AG04450 (cell line): ENCODE results near the gene HABP2. TPM values are rescaled to one million over a fixed set of nuclear protein-coding genes. Genes with fewer than 3 reads are reported as not detected.

ENCODE experiments used
- CTCF ChIA-PET: fragments of 300-600, 350-600 bp; formaldehyde crosslinking; extraction: SDS; loops from one replicate; lab custom pipeline; 2022; ENCODE audit warnings: antibody characterized with exemption, inconsistent platforms; lab: Charles Lee
- POLR2A ChIA-PET: fragments of 350-600 bp; formaldehyde crosslinking; extraction: SDS; loops from one replicate; lab custom pipeline; 2021; ENCODE audit warnings: antibody characterized with exemption, inconsistent platforms; lab: Yijun Ruan, JAX
- DNase-seq: peaks from one replicate; pipeline ENCODE4 v3.0.0-alpha.2; 2011; ENCODE audit warnings: low read depth, low spot score
- H3K27ac ChIP-seq: one replicate; pipeline ENCODE4 v1.5.1; 2012; ENCODE audit warnings: low read depth, low read length, control low read depth
- H3K27me3 ChIP-seq: one replicate; pipeline ENCODE4 v1.6.0; 2012; ENCODE audit warnings: low read length; ENCODE audit not compliant: control insufficient read depth, insufficient read depth
- H3K4me3 ChIP-seq: 2 replicates; pipeline ENCODE4 v1.5.1; 2011; ENCODE audit warnings: mild to moderate bottlenecking, low read depth, low read length, control low read depth
- H3K9me3 ChIP-seq: 2 replicates; pipeline ENCODE4 v1.5.1; 2012; ENCODE audit warnings: low read length; ENCODE audit not compliant: control insufficient read depth, insufficient read depth
- polyA plus RNA-seq: library from polyadenylated mRNA; depleted of rRNA; stranded (reverse); fragments of >200 nt; gene quantifications from 2 replicates; pipeline ENCODE4 v1.2.3, GENCODE V29; 2011
- TF ChIP-seq, protein P1 (sequence below): IDR thresholded peaks from 2 replicates; pipeline ENCODE4 v1.5.1; 2011; ENCODE audit warnings: low read depth, low read length, control low read depth, inconsistent platforms

Gene HABP2
- polyA plus RNA-seq, 1 experiment = not detected

DNA sequence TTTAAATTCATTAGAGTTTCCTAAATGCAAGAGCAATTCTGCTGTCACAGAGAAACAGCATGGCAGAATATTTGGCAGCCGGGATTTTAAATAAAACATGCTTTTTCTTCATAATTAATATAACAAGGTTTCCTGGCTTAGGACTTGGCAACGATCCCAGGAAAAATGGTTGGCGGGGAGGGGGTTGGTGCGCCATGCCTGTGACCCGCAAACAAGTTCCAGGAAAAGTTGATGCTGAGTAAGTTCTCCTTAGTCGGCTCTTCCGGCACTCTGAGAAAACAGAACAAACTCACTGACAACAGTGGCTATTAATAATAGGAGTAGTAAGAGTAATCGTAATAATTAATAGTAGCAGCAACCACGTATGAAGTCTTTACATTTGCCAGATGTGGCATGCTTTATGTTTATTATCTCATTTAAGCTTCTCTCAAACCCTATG lies 4.6 kb downstream of the HABP2 start:
- Histone ChIP-seq H3K27me3 (peaks cover 13% of the 10 kb centered on the region), H3K9me3 (no peaks in the 10 kb centered on the region), H3K4me3 (no peak overlapping the region), H3K27ac (no peak overlapping the region)
- no peak for DNase-seq
- ChIA-PET CTCF (no interaction called here), POLR2A (no interaction called here)
- TF ChIP-seq, protein P1, sequence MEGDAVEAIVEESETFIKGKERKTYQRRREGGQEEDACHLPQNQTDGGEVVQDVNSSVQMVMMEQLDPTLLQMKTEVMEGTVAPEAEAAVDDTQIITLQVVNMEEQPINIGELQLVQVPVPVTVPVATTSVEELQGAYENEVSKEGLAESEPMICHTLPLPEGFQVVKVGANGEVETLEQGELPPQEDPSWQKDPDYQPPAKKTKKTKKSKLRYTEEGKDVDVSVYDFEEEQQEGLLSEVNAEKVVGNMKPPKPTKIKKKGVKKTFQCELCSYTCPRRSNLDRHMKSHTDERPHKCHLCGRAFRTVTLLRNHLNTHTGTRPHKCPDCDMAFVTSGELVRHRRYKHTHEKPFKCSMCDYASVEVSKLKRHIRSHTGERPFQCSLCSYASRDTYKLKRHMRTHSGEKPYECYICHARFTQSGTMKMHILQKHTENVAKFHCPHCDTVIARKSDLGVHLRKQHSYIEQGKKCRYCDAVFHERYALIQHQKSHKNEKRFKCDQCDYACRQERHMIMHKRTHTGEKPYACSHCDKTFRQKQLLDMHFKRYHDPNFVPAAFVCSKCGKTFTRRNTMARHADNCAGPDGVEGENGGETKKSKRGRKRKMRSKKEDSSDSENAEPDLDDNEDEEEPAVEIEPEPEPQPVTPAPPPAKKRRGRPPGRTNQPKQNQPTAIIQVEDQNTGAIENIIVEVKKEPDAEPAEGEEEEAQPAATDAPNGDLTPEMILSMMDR = no peak

DNA sequence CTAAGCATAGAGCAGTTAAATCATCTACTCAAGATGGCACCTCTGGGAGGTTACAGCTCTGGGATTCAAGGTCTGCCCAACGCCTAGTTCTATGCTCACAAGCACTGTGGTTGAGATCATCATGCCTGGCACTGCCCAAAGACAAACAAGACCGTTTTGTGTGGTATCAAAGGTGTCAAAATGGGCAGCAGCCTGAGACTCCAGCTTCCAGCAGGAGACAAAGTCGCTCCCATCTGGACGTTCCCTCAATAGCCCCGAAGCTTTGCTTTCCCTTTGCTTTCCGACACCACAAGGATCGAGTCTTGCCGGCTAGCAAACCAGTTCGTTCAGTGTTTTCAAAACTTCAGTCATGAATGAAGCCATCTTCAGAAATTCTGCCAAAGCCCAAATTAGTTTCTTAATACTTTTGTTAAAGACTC lies 5.1 kb downstream of the HABP2 start:
- Histone ChIP-seq H3K27ac (no peak overlapping the region), H3K4me3 (no peak overlapping the region), H3K9me3 (no peaks in the 10 kb centered on the region), H3K27me3 (peaks cover 13% of the 10 kb centered on the region)
- TF ChIP-seq, protein P1 = no peak
- ChIA-PET CTCF (no interaction called here), POLR2A (no interaction called here)
- DNase-seq = no peak

GRCh38 chr10:113560071-113560470 lies 7.2 kb downstream of the HABP2 start:
- Histone ChIP-seq H3K4me3 (no peak overlapping the region), H3K9me3 (no peaks in the 10 kb centered on the region), H3K27ac (no peak overlapping the region), H3K27me3 (peaks cover 13% of the 10 kb centered on the region)
- ChIA-PET CTCF (interaction anchor here (0.5 kb wide), 1 partner anchor 1087 kb away, joined by 3 read pairs; no protein-coding TSS in a partner anchor), POLR2A (no interaction called here)
- TF ChIP-seq, protein P1 = no peak
- DNase-seq = no peak

GRCh38 chr10:113561214-113561613 lies 8.4 kb downstream of the HABP2 start:
- TF ChIP-seq, protein P1 = no peak
- CTCF ChIA-PET = interaction anchor here (0.6 kb wide), 1 partner anchor 35 kb away, joined by 4 read pairs; no protein-coding TSS in a partner anchor
- peaks cover 13% of the 10 kb centered on the region for H3K27me3 ChIP-seq
- no peaks in the 10 kb centered on the region for H3K9me3 ChIP-seq
- no peak overlapping the region for H3K27ac ChIP-seq
- H3K4me3 ChIP-seq = no peak overlapping the region
- POLR2A ChIA-PET = no interaction called here
- no peak for DNase-seq

- no peak for DNase-seq
- TF ChIP-seq, protein P1 = no peak
- ChIA-PET CTCF (interaction anchor here (0.5 to 1.4 kb wide), 8 partner anchors 11 to 1636 kb away, joined by 3 to 11 read pairs (median 4); no protein-coding TSS in a partner anchor), POLR2A (no interaction called here)
- Histone ChIP-seq H3K4me3 (no peak overlapping the region), H3K9me3 (no peaks in the 10 kb centered on the region), H3K27me3 (peaks cover 13% of the 10 kb centered on the region), H3K27ac (no peak overlapping the region)
These were observed 9.2 kb downstream of the HABP2 start for GRCh38 chr10:113562069-113562468.
